Measurements from ENCODE around the gene SLC20A1. TPM values are rescaled to one million over a fixed set of nuclear protein-coding genes. Genes with fewer than 3 reads are reported as not detected.
A peak's percentile ranks its signal among the peaks of the same experiment; 100 is the strongest.
"Not testable (repeated sequence)": the region's sequence is repeated elsewhere in the genome, so short reads cannot be mapped to it uniquely, and the experiment has no call there.

Gene SLC20A1, protein sequence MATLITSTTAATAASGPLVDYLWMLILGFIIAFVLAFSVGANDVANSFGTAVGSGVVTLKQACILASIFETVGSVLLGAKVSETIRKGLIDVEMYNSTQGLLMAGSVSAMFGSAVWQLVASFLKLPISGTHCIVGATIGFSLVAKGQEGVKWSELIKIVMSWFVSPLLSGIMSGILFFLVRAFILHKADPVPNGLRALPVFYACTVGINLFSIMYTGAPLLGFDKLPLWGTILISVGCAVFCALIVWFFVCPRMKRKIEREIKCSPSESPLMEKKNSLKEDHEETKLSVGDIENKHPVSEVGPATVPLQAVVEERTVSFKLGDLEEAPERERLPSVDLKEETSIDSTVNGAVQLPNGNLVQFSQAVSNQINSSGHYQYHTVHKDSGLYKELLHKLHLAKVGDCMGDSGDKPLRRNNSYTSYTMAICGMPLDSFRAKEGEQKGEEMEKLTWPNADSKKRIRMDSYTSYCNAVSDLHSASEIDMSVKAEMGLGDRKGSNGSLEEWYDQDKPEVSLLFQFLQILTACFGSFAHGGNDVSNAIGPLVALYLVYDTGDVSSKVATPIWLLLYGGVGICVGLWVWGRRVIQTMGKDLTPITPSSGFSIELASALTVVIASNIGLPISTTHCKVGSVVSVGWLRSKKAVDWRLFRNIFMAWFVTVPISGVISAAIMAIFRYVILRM
- total RNA-seq: 10 to 100 TPM; 71.2 to 75.6 TPM
- polyA plus RNA-seq: 10 to 100 TPM; 17.0 to 33.7 (median 21.2) TPM
- total RNA-seq: 100 to 230 (median 116) reads per million in 6 experiments

DNA sequence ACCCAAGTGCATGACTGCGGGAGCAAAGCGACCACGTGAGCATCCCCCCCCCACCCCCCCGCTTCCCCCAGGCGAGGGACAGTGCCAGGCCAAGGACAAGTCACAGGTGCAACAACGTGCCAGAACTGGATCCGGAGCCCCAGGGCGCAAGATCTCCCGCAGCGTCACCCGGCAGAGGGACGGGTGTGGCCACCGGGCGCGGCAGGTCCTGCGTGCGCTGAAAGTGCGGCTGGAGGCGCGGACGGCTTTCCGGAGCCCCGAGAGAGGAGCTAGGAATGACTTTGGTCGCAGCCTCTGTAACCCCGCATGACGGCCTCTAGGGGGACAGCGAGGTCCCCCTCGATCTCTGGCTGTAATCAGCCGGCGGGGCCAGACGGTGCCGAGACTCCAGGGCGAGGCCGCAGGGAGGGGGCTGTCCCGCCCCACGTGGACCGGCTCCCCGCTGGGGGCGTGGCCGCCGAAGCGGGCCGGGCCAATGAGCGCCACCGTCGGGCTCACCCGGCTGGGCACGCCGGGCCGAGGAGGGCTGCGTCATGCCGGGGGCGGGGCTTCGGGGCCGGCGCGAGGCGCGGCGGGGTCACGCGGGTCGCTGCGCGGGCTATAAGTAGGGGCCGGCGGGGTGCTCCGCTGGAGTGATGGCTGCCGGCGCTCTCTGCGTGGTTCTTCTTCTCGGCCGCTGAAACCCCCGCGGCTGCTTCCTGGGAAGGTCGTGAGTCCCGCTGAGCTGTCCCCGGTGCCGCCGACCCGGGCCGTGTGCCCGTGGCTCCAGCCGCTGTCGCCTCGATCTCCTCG, at the start of gene SLC20A1:
SLC20A1 (plus strand) TSS at position 630 of the 792 bp plus-strand sequence. CDS start 890 bp downstream, outside the sequence.
- Mint-ChIP-seq H3K27ac (peak within 1 kb of the TSS; percentile 59 to 95 (median 92)), H3K4me3 (peak within 1 kb of the TSS; percentile 86 to 95 (median 92)), H3K36me3 (peaks cover 4 to 37% (median 7%) of the 10 kb centered on the region in 3 donors), H3K9me3 (no peaks in the 10 kb centered on the region), H3K4me1 (peaks cover 35 to 64% (median 61%) of the 10 kb centered on the region in 4 donors), H3K27me3 (no peaks in the 10 kb centered on the region)
- peak; percentile 96 to 100 (median 99) for DNase-seq
- ATAC-seq: peak; percentile 90
- POLR2A ChIA-PET: interaction anchor here (0.7 to 9.9 kb wide), 13 partner anchors 12 to 1525 kb away, joined by 3 to 330 read pairs (median 3); partner anchors contain the start of genes BCL2L11, CHCHD5 and POLR1B

DNA sequence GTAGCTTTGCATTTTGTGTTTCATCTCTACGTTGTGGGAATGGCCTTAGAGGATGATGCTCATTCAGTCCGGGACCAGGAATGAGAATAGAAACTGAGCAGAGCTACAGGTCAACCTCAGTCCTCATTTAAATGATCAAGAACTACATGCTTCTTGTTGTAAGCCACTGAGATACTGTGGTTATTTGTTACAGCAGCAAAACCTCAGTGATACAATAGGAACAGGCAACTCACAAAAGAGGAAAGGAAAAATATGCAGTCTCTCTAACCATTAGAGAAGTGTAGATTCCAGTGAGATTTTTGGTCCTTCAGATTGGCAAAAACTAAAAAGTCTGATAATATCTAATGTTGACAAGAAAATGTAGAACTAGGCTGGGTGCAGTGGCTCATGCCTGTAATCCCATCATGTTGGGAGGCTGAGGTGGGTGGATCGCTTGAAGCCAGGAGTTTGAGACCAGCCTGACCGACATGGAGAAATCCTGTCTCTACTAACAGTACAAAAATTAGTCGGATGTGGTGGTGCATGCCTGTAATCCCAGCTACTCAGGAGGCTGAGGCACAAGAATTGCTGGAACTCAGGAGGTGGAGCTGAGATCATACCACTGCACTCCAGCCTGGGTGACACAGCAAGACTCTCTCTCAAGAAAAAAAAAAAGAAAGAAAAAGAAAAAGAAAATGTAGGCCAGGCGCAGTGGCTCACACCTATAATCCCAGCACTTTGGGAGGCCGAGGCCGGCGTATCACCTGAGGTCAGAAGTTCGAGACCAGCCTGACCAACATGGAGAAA, 48.0 kb upstream of the SLC20A1 start:
- Mint-ChIP-seq H3K4me3 (no peak overlapping the region), H3K36me3 (peaks cover 0 to 15% (median 5%) of the 10 kb centered on the region in 3 donors), H3K9me3 (no peaks in the 10 kb centered on the region), H3K27ac (no peak overlapping the region), H3K27me3 (no peaks in the 10 kb centered on the region), H3K4me1 (peaks cover 3 to 7% (median 5%) of the 10 kb centered on the region in 4 donors)
- POLR2A ChIA-PET: no interaction called here
- DNase-seq: no peak
- ATAC-seq: no peak

DNA sequence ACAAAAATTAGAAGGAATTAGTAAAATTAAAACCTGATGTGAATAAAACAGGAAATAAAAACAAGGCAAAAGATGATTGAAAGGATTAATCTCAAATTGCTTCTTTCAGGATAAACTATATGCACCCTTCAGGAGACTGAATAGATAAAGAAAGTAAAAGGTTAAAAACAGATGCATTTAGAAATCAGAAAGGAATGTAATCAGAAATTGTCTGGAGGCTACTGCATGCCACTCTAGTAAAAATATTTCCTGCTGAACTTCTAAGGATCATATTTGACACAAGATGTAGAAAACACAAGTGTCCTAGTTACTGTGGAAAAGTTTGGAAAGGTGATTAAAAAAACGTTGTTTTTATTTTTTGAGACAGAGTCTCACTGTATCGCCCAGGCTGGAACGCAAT, 45.1 kb upstream of the SLC20A1 start:
- DNase-seq (no peak), ATAC-seq (no peak)
- H3K9me3 Mint-ChIP-seq: no peaks in the 10 kb centered on the region
- POLR2A ChIA-PET: interaction anchor here (1.8 kb wide), 1 partner anchor 45 kb away, joined by 5 read pairs; the partner anchor contains the start of gene SLC20A1
- peaks cover 3 to 7% (median 5%) of the 10 kb centered on the region in 4 donors for H3K4me1 Mint-ChIP-seq
- H3K27me3 Mint-ChIP-seq: no peaks in the 10 kb centered on the region
- no peak overlapping the region for H3K4me3 Mint-ChIP-seq
- peaks cover 0 to 2% (median 0%) of the 10 kb centered on the region in 3 donors for H3K36me3 Mint-ChIP-seq
- H3K27ac Mint-ChIP-seq: no peak overlapping the region

DNA sequence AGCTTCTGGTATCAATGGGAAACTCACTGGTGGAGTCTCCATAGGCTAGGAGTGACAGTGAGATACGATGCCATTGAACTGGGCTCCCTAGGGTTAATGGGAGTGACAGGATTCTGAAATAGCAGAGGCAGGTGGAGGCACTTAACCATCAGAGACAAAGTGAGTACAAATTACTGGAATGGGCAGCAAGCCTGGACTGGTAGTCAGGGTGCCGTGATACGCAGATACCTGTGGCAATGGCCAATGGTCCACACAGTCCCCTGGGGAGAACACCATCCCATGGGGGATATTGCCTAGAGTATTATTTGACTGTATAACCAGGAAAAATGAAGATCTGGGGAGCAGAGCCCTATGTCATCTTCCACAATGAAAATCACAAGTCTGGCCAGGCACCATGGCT, 44.0 kb upstream of the SLC20A1 start:
- no peak overlapping the region for H3K4me3 Mint-ChIP-seq
- H3K27me3 Mint-ChIP-seq: no peaks in the 10 kb centered on the region
- peak overlapping the region in 1 of 10 donors; percentile 31 for H3K27ac Mint-ChIP-seq
- POLR2A ChIA-PET: interaction anchor here (0.7 kb wide), 1 partner anchor 59 kb away, joined by 4 read pairs; no protein-coding TSS in a partner anchor
- no peaks in the 10 kb centered on the region for H3K9me3 Mint-ChIP-seq
- DNase-seq (no peak), ATAC-seq (no peak)
- H3K36me3 Mint-ChIP-seq: peaks cover 0 to 2% (median 0%) of the 10 kb centered on the region in 3 donors
- peaks cover 3 to 7% (median 5%) of the 10 kb centered on the region in 4 donors for H3K4me1 Mint-ChIP-seq

DNA sequence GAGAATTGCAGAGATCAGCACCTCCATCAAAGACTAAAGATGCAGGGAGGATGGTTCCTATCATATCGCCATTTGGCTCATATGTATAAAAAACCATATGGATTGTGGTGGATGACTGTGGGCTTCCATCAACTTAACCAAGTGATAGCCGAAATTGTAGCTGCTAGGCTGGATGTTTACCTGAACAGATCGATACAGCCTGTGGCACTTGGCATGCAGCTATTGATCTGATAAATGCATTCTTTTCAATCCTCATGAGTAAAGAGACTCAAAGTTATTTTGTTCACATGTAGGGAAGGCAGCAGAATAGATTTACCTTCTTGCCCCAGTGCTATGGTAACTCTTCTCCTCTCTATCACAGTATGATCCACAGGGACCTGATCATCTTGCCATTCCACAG, 42.8 kb upstream of the SLC20A1 start:
- ATAC-seq: no peak
- Mint-ChIP-seq H3K27ac (no peak overlapping the region), H3K36me3 (peaks cover 0 to 2% (median 0%) of the 10 kb centered on the region in 3 donors), H3K4me3 (no peak overlapping the region), H3K27me3 (no peaks in the 10 kb centered on the region), H3K4me1 (peaks cover 3 to 7% (median 5%) of the 10 kb centered on the region in 4 donors), H3K9me3 (no peaks in the 10 kb centered on the region)
- DNase-seq: no peak
- POLR2A ChIA-PET: no interaction called here

DNA sequence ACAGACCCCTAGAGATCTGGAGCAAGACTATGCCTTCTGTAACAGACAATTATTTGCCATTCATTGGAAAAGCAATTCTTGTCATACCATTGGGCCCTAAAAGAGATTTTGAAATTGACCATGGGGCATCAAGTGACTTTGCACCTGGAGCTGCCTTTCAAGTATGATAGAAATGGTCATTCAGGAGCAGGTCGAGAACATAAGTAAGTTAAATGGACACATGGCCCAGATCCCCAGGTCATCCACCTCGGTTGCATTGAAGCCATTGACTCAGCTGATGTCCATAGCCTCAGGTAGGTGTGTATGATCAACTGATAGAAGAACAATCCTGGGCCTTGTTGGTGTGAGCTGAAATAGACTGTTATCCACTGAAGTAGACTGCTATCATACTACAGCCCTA, 42.0 kb upstream of the SLC20A1 start:
- peaks cover 0 to 1% (median 0%) of the 10 kb centered on the region in 9 donors for H3K9me3 Mint-ChIP-seq
- peak overlapping the region in 1 of 10 donors; percentile 4 for H3K27ac Mint-ChIP-seq
- no peaks in the 10 kb centered on the region for H3K27me3 Mint-ChIP-seq
- ATAC-seq (no peak), DNase-seq (no peak)
- POLR2A ChIA-PET: no interaction called here
- no peak overlapping the region for H3K4me3 Mint-ChIP-seq
- H3K36me3 Mint-ChIP-seq: peaks cover 0 to 2% (median 1%) of the 10 kb centered on the region in 3 donors
- peaks cover 3 to 7% (median 5%) of the 10 kb centered on the region in 4 donors for H3K4me1 Mint-ChIP-seq

DNA sequence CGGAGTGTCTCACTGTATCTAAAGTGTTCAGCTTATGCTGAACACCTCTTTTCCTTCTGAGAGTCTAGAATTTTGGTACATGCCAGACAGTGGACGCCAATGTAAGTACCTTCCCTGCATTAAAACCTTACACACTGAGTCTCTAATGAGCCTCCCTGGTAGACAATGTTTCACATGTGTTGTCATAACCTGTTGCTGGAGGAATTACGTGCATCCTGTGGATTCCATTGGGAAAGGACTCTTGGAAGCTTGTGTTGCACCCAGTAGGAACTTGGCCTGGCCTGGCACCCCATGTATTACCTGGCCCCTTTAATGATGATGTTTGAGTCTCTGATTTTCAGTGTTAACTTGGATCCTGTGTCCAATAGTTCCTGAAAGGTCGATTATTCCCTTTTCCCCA, 40.8 kb upstream of the SLC20A1 start:
- no peak for ATAC-seq
- peaks cover 2 to 5% (median 3%) of the 10 kb centered on the region in 4 donors for H3K4me1 Mint-ChIP-seq
- DNase-seq: no peak
- POLR2A ChIA-PET: no interaction called here
- H3K4me3 Mint-ChIP-seq: no peak overlapping the region
- peaks cover 0 to 1% (median 0%) of the 10 kb centered on the region in 9 donors for H3K9me3 Mint-ChIP-seq
- peaks cover 0 to 2% (median 1%) of the 10 kb centered on the region in 3 donors for H3K36me3 Mint-ChIP-seq
- no peaks in the 10 kb centered on the region for H3K27me3 Mint-ChIP-seq
- H3K27ac Mint-ChIP-seq: no peak overlapping the region

DNA sequence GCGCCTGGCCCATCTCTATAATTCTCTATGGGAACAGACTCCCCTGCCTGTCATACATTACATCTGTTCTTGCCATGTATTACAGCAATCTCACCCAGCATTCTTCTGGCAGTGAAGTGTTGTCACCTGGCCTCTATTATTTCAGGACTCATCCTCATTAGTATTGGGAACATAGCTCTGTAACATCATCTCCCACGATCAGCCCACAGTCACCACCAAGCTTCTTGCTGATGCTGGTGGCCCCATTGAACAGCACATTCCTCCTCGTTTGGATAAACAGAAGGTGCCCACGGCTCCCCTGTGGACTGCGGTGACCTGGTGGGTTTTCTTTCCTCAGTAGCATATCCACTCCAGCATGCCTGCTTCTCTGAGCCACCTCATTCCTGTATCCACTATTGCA, 39.8 kb upstream of the SLC20A1 start:
- POLR2A ChIA-PET: no interaction called here
- no peak overlapping the region for H3K27ac Mint-ChIP-seq
- no peak overlapping the region for H3K4me3 Mint-ChIP-seq

DNA sequence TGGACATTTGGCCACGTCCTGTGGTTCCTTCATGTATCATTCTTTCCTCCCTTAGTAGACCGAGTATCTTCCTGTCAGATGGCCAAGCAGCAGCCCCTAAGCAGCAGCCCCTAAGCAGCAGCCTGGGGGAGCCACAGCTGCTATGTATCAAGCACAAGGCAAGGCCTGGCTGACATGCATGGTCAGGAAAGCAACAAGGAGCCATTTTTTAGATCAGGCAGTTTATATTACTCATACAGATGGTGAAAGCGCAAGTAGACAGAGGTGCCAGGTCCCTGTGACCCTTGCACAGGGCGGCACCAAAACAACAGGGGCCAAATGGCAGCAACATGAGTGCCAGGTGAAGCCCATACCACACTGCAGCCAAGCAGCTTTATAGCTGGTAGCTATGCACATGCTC, 39.2 kb upstream of the SLC20A1 start:
- POLR2A ChIA-PET: no interaction called here
- no peak overlapping the region for H3K4me3 Mint-ChIP-seq
- H3K27ac Mint-ChIP-seq: peak overlapping the region in 1 of 10 donors; percentile 53
- H3K4me1 Mint-ChIP-seq: peaks cover 0 to 2% (median 0%) of the 10 kb centered on the region in 4 donors
- ATAC-seq (no peak), DNase-seq (no peak)
- H3K27me3 Mint-ChIP-seq: peaks cover 0 to 2% (median 0%) of the 10 kb centered on the region in 5 donors
- peaks cover 0 to 1% (median 0%) of the 10 kb centered on the region in 9 donors for H3K9me3 Mint-ChIP-seq
- peaks cover 0 to 1% (median 0%) of the 10 kb centered on the region in 3 donors for H3K36me3 Mint-ChIP-seq

More for the DNA sequence above, 39.8 kb upstream of the SLC20A1 start:
- peaks cover 0 to 2% (median 0%) of the 10 kb centered on the region in 5 donors for H3K27me3 Mint-ChIP-seq
- ATAC-seq (no peak), DNase-seq (no peak)
- peaks cover 0 to 2% (median 1%) of the 10 kb centered on the region in 3 donors for H3K36me3 Mint-ChIP-seq
- H3K9me3 Mint-ChIP-seq: peaks cover 0 to 1% (median 0%) of the 10 kb centered on the region in 9 donors
- no peaks in the 10 kb centered on the region for H3K4me1 Mint-ChIP-seq

DNA sequence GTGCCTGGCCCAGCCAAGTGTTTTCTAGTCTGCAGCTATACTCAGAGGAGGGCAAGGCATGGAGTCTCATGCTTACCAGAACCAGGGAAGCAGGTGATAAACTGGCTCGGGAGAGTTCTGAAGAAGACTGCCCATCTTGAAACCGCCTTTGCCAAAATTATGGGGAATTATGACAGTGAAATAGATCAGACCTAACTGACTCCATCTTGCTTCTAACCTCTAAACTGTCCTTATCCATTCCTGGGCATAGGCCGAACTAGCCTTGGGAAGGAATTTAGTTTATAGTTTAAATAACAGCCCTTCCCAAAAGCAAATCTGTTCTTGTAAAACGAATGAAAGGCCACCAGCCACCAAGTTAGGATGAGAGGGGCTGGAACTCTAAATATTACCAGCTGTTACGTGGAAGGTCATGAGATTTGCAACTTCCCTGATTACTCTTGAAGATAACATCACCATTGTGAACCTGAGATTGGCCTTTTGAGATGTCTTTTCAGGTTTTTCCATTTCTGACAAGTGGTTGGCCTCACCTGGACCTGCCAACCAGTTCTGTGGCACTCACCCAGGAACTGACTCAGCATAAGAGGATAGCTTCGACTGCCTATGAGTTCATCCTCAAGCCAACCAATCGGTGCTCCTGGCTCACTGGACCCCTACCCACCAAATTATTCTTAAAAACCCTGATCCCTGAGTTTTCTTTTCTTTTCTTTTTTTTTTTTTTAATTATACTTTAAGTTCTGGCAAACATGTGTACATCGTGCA, 37.9 kb upstream of the SLC20A1 start:
- Mint-ChIP-seq H3K27ac (peak overlapping the region in 1 of 10 donors; percentile 56), H3K36me3 (peaks cover 0 to 3% (median 0%) of the 10 kb centered on the region in 3 donors), H3K4me1 (peaks cover 0 to 3% (median 0%) of the 10 kb centered on the region in 4 donors), H3K4me3 (no peak overlapping the region), H3K27me3 (peaks cover 0 to 4% (median 0%) of the 10 kb centered on the region in 5 donors), H3K9me3 (peaks cover 0 to 1% (median 0%) of the 10 kb centered on the region in 9 donors)
- DNase-seq: no peak
- ATAC-seq: no peak
- POLR2A ChIA-PET: no interaction called here

DNA sequence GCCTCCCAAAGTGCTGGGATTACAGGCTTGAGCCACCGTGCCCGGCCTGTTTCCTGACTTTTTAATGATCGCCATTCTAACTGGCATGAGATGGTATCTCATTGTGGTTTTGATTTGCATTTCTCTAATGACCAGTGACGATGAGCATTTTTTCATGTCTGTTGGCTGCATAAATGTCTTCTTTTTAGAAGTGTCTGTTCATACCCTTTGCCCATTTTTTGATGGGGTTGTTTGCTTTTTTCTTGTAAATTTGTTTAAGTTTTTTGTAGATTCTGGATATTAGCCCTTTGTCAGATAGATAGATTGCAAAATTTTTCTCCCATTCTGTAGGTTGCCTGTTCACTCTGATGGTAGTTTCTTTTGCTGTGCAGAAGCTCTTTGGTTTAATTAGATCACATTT, 36.4 kb upstream of the SLC20A1 start:
- H3K36me3 Mint-ChIP-seq, H3K4me1 Mint-ChIP-seq, H3K4me3 Mint-ChIP-seq, DNase-seq, POLR2A ChIA-PET, H3K27me3 Mint-ChIP-seq, H3K9me3 Mint-ChIP-seq, ATAC-seq: not testable (repeated sequence)
- peak overlapping the region in 1 of 10 donors; percentile 71 for H3K27ac Mint-ChIP-seq

Data from naive thymus-derived CD8-positive, alpha-beta T cell (primary cell).